Endothelial cell (in vitro differentiated cells): ENCODE measurements around the gene TLK2. TPM values are rescaled to one million over a fixed set of nuclear protein-coding genes. Genes with fewer than 3 reads are reported as not detected.
A peak's percentile ranks its signal among the peaks of the same experiment; 100 is the strongest.

Experiments
- DNase-seq: peaks from one replicate; pipeline ENCODE4 v3.0.0; 2021; ENCODE audit warnings: low spot score
- H3K27ac Mint-ChIP-seq: one replicate; pipeline ENCODE4 v1.8.0; 2021; ENCODE audit warnings: mixed read lengths, inconsistent platforms; ENCODE audit not compliant: unreplicated experiment
- H3K27me3 Mint-ChIP-seq: one replicate; pipeline ENCODE4 v1.8.0; 2021; ENCODE audit warnings: mild to moderate bottlenecking, moderate library complexity, mixed read lengths, inconsistent platforms; ENCODE audit not compliant: unreplicated experiment
- H3K36me3 Mint-ChIP-seq: one replicate; pipeline ENCODE4 v1.8.0; 2021; ENCODE audit warnings: mild to moderate bottlenecking, low read depth, mixed read lengths, inconsistent platforms; ENCODE audit not compliant: unreplicated experiment
- H3K4me1 Mint-ChIP-seq: one replicate; pipeline ENCODE4 v1.8.0; 2021; ENCODE audit warnings: mild to moderate bottlenecking, mixed read lengths, inconsistent platforms; ENCODE audit not compliant: unreplicated experiment
- H3K4me3 Mint-ChIP-seq: one replicate; pipeline ENCODE4 v1.8.0; 2021; ENCODE audit warnings: mild to moderate bottlenecking, mixed read lengths, inconsistent platforms; ENCODE audit not compliant: unreplicated experiment
- H3K9me3 Mint-ChIP-seq: one replicate; pipeline ENCODE4 v1.8.0; 2021; ENCODE audit warnings: mixed read lengths, inconsistent platforms; ENCODE audit not compliant: unreplicated experiment
- total RNA-seq: library from RNA; stranded (reverse); fragmentation: NEBNext Ultra II Directional; extraction: Animal tissue kit (Norgen Biotek cat#: 25700); gene quantifications from one replicate; pipeline ENCODE4 v1.2.1, GENCODE V29; 2021; ENCODE audit not compliant: unreplicated experiment
- TF ChIP-seq, protein P1 (sequence below): fragments of 200-600 bp; sonication (generic); IDR thresholded peaks from one replicate; pipeline ENCODE4 v1.5.0; 2021; ENCODE audit warnings: antibody characterized with exemption; ENCODE audit not compliant: unreplicated experiment

Gene TLK2
- total RNA-seq, 1 donor from 2014 or later, result 47.5 TPM

DNA sequence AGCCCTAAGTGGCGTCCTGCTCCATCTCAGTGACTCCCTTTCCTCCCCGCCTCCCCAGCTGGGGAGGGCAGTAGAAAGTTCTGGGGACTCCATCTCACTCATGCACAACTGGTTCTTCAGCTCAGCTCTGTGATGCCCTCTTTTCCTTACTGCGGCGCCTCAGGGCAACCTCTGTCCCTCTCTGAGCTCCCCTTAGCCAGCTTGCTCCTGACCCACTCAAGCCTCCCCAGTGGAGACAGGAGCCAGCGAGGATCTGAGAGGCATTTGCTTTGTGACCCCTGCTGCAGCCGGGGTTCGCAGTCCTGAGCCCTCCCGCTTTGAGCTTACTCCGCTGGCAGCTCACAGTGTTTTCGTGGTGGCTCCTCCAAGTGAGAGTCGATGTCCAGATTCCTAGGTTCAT, 142.6 kb downstream of the TLK2 start:
- peaks cover 25% of the 10 kb centered on the region for H3K27me3 Mint-ChIP-seq
- H3K27ac Mint-ChIP-seq, result no peak overlapping the region
- no peak for DNase-seq
- H3K9me3 Mint-ChIP-seq, result no peaks in the 10 kb centered on the region
- peaks cover 28% of the 10 kb centered on the region for H3K4me1 Mint-ChIP-seq
- H3K4me3 Mint-ChIP-seq, result no peak overlapping the region
- TF ChIP-seq, protein P1, sequence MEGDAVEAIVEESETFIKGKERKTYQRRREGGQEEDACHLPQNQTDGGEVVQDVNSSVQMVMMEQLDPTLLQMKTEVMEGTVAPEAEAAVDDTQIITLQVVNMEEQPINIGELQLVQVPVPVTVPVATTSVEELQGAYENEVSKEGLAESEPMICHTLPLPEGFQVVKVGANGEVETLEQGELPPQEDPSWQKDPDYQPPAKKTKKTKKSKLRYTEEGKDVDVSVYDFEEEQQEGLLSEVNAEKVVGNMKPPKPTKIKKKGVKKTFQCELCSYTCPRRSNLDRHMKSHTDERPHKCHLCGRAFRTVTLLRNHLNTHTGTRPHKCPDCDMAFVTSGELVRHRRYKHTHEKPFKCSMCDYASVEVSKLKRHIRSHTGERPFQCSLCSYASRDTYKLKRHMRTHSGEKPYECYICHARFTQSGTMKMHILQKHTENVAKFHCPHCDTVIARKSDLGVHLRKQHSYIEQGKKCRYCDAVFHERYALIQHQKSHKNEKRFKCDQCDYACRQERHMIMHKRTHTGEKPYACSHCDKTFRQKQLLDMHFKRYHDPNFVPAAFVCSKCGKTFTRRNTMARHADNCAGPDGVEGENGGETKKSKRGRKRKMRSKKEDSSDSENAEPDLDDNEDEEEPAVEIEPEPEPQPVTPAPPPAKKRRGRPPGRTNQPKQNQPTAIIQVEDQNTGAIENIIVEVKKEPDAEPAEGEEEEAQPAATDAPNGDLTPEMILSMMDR, result no peak
- H3K36me3 Mint-ChIP-seq, result peaks cover 32% of the 10 kb centered on the region

DNA sequence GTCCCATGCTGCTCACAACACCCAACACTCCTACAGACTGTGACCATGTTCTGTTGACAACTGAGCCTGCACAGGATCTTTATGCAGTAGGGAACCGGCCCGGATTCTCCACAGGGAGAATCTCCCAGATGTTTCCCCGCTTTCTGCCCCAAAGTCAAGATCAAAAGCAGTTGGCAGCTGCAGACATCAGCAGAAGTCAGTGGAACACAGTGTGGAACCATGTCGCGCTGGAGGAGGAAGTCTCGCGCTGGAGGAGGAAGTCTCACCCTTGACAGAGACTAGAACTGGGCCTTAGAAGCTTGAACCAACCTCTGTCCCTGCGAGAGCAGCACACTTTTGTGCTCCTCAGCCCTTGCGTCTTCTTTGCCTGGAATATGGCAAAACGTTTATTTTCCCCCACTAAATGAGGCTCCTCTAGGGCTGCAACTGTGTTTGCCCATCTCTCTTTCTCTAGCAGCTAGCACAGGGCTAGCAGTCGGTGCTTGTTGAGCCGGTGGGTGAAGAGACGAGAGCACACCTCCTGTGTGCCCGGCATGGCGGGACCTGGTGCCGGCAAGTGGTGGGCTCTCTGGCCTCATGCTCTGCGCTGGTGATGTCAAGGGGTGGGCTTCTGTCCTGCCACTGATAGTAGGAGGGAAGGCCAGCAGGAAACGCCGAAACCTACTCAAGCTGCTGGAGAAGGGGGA, 146.7 kb downstream of the TLK2 start:
- DNase-seq, result no peak
- peaks cover 42% of the 10 kb centered on the region for H3K4me1 Mint-ChIP-seq
- H3K36me3 Mint-ChIP-seq, result peaks cover 20% of the 10 kb centered on the region
- no peak overlapping the region for H3K4me3 Mint-ChIP-seq
- TF ChIP-seq, protein P1, result no peak
- no peak overlapping the region for H3K27ac Mint-ChIP-seq
- H3K9me3 Mint-ChIP-seq, result no peaks in the 10 kb centered on the region
- peaks cover 23% of the 10 kb centered on the region for H3K27me3 Mint-ChIP-seq

DNA sequence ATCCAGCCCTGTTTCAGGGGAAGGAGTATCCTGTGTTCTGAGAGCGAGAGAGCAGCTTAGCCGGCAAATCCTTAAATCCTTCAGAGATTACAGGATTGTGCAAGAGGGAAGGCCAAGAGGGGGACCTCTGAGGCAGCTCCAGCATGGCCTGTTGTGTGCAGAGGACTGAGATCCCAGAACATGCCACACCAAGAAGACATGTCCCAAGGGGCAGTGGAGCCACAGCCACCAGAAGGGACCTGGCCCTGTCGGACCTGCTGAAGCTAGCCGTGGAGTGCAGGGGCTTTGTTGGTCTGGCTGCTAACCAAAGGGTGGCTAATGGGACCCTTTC, 147.2 kb downstream of the TLK2 start:
- Mint-ChIP-seq H3K4me3 (no peak overlapping the region), H3K4me1 (peaks cover 44% of the 10 kb centered on the region), H3K27me3 (peaks cover 27% of the 10 kb centered on the region), H3K36me3 (peaks cover 20% of the 10 kb centered on the region), H3K9me3 (no peaks in the 10 kb centered on the region), H3K27ac (no peak overlapping the region)
- TF ChIP-seq, protein P1, result no peak
- no peak for DNase-seq

DNA sequence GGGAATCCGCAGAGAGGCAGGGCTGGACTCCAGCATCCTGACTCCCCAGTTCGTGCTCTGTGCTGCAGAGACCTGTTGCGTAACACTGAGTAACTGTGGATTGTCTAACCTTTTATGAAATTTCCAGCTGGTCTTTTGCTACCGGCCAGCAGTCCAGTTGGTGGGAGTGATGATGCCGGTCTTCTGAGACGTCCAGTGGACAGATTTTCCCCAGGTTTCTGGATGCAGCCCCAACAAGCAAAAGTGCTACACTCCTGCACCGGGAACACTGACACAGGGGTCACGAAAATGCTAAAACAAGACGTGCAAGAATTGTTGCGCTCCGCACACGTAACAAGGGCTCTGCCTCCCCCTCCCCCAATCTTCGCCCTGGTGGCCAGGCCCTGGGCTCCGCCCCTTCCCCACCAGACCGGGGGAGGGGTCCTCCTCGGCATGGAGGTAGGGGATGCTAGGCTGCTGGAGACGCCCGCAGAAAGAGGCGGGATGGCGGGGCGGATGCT, 148.1 kb downstream of the TLK2 start:
- peaks cover 28% of the 10 kb centered on the region for H3K27me3 Mint-ChIP-seq
- H3K4me3 Mint-ChIP-seq, result peak overlapping the region; percentile 86
- TF ChIP-seq, protein P1, result no peak
- peaks cover 43% of the 10 kb centered on the region for H3K4me1 Mint-ChIP-seq
- H3K27ac Mint-ChIP-seq, result no peak overlapping the region
- peaks cover 20% of the 10 kb centered on the region for H3K36me3 Mint-ChIP-seq
- DNase-seq, result peak; percentile 62
- no peaks in the 10 kb centered on the region for H3K9me3 Mint-ChIP-seq

DNA sequence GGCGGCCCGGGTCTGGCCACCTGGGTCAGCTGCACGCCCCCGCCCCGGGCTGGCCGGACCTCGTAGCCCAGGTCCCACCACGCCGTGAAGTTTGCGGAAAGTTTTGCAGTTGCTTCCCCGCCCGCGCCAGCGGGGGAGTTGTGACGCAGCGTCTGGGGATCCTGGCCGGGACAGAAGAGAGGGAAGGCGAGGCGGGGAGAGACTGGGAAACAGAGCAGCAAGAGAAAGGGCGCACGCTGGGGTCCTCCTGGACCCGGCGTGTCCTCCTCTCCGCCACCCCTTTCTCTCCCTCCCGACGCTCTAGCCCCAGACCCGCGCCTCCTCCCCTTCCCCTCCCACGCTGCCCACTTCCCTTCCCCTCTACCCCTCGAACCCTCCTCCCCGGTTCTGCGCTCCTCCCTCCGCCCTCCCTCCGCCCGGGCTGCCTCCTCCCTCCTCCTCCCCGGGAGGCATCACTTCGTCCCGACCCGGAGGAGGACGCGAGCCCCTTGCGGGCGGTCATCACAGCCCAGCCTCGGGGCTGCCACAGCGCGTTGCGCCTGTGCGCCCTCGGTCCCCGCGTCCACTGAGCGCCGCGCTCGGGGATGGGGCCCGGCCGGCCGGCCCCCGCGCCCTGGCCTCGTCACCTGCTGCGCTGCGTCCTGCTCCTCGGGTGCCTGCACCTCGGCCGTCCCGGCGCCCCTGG, 148.7 kb downstream of the TLK2 start, which contains the start of gene MRC2:
TSS of gene MRC2 (plus strand) at position 452 of the 685 bp plus-strand sequence. CDS start at position 585, 133 bp downstream.
- DNase-seq, result peak; percentile 62
- no peaks in the 10 kb centered on the region for H3K9me3 Mint-ChIP-seq
- H3K36me3 Mint-ChIP-seq, result peaks cover 16% of the 10 kb centered on the region
- peaks cover 27% of the 10 kb centered on the region for H3K27me3 Mint-ChIP-seq
- H3K27ac Mint-ChIP-seq, result peak within 1 kb of the TSS; percentile 72
- TF ChIP-seq, protein P1, result no peak
- peaks cover 45% of the 10 kb centered on the region for H3K4me1 Mint-ChIP-seq
- peak within 1 kb of the TSS; percentile 96 for H3K4me3 Mint-ChIP-seq
